SKM-1 treated with dmso at 0.1 percent for 144 hours (cell line): ENCODE results near the gene SON.
"Not testable (repeated sequence)": the region's sequence is repeated elsewhere in the genome, so short reads cannot be mapped to it uniquely, and the experiment has no call there.

ENCODE experiments used
- DNase-seq: peaks from one replicate; lab custom pipeline; 2025; ENCODE audit not compliant: unreplicated experiment; lab: John Stamatoyannopoulos, UW

The SON gene

DNA sequence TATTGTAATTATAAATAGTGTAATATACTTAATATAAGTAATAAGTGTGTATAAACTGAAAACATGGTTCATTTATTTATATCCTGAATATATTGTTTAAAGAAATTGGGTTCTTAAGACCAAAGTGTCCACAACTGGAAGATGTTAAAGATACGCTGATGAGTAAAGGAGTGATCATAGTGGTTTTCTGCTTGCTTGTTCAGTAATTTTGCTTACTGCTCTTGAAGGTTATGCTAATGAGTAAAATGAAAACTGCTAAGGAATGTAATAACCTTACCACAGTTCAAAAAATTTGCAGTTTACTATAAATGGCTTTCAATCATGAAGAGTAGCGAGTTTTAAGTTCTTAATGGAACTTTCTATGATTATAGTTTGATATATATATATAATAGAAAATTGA, 23.7 kb downstream of the SON start:
- DNase-seq = no peak

DNA sequence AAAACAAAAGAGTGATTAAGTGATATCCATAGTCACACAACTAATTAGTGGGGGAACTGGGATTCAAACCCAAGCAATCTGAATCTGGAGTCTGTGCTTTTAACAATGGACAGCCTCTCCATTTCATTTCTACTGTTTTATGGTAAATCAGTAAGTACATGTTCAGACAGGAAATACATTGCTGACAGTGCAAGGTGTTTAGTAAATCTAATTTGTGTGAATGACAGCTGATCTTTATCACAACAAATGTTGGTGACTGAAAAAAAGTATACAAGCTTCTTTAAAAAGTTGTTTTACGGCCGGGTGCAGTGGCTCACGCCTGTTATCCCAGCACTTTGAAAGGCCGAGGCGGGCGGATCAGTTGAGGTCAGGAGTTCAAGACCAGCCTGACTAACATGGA, 25.1 kb downstream of the SON start:
- DNase-seq = no peak

DNA sequence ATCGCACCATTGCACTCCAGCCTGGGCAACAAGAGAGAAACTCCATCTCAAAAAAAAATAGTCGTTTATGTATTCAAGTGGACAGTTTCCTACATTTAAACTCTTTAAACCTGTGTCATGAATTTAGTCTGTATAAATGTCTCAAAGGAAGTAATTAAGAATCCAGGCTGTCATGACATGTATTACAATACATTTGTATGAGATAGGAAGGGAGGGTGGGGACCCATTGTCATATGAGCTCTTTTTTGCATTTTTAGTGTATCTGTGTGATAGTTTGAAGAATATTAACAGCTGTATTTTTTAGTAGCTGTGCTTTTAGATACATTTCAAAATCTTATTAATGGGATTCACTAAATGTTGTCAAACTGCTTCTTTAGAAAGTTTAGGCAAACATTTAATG, 25.6 kb downstream of the SON start:
- DNase-seq = no peak

DNA sequence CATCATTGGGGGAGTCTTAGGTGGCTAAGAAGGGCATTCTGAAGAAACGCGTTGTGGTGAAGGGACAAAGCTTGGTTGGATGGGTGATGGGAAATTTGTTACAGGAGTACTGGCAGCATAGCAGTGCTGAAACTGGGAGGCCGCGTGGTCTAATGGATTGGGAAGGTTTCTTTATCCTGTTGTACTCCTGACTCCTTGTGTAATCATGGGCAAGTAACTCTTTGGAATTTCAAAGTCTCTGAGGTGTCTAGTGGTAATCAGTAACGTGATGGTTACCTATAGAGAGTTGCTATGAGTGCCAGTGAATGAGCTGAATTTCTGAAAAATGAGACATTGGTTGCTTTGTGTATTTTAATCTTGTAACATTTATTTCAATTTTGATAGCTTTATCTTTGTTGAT, 27.2 kb downstream of the SON start:
- DNase-seq = no peak

DNA sequence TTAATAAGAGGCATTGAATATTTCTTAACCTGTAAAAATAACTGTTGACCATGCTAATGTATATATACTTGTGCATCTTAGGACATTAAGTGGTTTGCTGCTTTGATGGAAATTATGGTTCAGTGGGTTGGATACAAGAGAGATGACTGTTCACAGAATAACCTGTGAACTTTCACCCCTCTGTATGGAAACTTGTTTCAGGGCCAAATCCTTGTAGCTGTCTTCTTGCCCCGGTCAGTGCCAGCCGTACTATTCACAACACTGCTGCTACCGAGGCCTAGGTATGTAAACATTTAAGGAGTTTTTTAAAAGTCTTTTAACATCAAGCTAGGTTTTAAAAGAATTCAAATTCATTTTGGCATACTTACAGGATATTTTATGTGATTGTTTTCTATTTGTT, 29.5 kb downstream of the SON start:
- DNase-seq = no peak

DNA sequence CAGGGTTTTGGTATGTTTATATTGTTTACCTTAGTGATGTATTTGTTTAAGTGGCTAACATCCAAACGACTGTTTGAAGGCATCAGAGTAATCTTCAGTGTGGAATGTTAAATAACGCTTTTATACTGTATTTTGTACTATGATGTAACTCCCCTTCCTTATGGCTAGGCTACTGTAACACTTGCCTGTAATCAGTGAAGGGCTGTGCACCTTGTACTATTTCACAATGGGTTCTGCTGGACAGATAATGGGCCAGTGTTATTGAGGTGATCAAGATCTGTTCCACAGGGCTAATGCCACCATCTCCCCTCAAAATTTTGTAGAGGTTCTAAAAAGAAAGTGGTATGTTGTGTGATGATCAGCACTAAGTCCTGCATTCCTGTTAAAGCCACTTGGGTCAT, 33.9 kb downstream of the SON start:
- not testable (repeated sequence) for DNase-seq

DNA sequence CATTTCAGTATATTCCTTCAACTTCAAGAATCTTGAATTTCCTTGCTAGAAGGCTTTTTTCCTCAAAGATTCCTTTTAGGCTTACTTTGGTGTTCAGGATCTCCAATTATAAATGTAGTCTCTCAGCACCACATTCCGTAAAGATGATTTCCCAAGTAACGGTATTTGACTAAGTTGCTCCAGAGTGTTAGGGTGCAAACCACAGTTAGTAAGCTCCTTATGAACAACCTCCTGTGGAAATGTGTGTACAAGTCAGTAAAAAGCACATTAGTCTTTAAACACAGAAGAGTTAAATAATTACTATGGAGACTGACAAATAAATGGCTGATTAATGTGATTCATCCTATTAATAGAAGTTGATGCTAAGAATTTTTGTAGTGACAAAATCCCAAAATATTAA, 35.4 kb downstream of the SON start:
- no peak for DNase-seq

DNA sequence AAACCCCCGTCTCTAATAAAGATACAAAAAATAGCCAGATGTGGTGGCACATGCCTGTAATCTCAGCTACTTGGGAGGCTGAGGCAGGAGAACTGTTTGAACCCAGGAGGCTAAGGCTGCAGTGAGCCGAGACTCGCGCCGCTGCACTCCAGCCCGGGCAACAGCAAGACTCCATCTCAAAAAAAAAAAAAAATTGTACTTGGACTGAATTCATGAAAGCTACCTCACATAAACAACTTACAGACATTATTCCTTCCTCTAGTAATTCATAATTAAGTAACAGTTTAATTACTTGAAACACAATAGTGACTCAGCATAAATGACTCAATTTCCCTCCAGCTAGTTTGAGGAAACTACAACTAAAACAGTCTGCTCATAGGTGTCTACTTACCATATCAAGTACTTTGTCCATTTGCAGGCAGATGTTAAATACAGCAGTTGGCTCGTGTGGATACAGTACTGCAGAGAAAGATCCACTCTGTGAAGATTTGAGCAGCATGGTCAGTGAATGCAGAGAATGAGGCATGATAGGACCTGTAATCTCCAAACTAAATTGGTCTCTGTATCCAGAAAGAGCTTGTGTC, 36.2 kb downstream of the SON start:
- DNase-seq = peak; percentile 17

DNA sequence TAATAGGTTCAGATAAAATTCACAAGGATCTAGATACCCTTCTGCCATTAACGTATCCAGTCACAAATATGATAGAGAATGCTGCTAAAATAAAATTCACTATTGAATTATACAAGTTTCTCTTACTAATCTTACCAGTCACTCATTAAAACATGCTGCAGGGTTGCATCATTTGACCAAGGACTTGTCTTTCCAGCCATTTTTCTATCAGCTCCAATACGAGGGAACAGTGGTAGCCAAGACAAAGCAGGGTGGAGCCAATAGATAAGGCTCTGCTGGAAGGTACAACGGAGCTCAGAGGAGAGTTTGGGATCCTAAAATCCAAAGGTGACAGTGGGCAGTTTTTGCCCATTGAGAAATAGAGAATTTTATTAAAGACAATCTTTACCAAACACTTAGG, 41.6 kb downstream of the SON start:
- DNase-seq = no peak

DNA sequence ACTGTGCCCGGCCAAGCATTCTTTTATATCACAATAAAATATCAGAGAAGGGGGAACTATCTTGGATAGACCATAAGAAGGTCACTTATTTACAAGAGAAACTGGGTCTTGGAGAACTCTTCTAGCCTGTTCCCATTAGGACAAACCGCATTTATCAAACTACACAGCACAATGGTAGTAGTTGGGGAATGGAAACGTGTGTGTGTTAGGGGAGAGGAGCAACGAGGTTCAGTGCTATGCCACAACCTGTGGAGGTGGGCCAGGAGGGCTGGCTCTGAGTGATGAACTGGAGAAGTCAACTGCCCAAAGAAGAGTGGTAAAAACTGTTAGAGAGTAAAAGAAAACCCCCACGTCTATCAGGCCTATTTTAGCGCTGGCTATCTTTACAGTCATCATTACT, 44.1 kb downstream of the SON start:
- no peak for DNase-seq

DNA sequence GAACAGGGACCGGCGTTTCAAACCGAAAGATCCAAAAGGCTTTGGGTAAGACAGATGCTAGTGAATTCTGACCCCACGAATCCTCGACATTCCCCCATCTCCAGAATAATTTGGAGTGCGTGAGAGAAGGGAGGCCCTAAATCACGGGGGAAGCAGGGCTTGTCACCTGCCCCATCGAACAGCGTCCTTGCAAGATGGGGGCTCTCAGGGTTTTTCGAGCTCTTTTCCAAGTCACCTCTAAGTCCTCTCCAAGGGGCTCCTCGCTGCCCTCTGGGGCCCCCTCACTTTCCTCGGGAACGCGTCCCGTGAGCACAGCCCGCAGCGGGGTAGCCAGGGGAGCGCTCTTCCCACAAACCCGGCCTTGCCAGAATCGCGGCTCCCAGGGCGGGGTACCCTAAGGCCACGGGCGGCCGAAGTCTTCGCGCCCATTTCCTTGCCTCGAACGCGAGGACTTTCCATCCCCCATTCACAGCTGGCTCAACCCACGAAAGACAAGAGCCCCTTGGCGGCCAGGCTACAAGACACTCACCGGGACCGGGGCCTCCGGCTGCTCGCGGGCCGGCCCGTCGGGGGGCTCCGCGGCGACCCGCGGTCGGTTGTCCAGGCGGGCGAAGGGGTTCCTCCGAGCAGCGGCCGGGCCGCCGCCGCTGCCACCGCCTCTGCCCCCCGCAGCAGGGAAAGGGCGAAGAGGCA, 45.1 kb downstream of the SON start:
- DNase-seq = no peak

DNA sequence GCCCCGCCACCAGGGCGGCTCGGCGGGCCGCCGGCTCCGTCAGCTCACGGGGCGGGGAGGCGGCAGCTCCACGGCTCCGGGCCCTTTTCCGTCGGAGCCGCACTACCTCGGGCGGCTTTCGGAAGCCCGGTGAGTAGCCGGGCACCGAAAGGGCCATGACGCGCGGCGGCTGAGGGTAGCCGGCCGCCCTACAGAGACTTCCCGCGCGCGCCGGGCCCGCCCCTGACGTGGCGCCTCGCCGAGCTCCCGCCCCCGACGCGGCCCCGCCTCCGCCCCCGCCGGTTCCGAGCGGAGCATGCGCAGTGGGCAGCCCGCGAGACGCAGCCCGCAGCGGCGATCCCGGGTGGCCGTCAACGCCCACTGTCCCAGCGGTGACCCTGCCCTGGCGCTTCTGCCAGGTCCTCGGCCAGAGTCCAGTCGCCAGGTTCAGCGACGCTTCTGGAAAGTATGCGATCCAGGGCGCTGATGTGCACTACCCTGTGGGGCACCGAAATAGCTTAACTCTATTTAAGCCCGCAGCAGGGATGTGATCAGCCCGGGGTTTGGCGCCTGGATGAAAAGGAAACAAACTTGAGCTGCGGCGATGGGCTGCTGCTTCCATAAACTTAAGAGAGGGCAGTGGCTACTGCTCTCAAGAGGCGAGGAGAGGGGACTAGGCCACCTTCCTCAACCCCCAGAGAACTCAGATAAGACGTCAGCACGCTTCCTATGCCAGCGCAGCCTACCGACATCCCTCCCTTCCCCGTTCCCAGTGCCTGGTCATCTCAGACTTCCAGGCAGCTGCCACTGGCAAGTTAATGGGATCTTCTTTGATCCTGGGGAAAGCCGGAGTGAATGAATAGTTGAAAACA, 45.9 kb downstream of the SON start, which contains the start of gene DONSON:
DONSON (minus strand) TSS at position 200 of the 851 bp plus-strand sequence; CDS start at position 157, 43 bp downstream.
- peak; percentile 73 for DNase-seq

DNA sequence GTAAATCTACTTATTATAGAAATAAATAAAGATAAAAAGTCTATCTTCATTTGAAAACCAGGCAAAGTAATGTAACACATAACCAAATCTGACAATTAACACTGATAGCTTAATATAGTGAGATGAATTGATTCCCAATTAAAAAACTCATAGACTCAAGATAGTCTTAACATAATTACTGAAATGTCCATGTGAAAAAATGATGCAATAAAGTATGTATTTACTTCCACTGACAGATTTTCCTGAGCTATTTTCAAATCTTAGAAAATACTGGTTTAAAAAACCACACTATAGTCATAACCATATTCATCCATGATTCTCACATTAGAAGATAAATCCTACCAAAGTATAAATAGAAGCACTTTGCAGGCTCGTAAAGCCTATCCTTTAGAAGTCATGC, 55.2 kb downstream of the SON start:
- no peak for DNase-seq

DNA sequence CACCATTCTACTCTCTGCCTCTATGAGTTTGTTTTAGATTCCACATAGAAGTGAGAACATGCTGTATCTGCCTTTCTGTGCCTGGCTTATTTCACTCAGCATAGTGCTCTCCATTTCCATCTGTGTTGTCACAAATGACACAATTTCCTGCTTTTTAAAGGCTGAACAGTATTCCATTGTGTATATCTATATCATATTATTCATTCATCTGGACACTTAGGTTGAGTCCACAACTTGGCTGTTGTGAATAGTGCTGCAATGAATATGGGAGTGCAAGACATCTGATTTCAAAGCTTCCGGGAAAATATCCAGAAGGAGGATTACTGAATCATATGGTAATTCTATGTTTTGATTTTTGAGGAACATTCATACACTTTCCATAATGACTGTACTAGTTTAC, 65.7 kb downstream of the SON start:
- DNase-seq = no peak

DNA sequence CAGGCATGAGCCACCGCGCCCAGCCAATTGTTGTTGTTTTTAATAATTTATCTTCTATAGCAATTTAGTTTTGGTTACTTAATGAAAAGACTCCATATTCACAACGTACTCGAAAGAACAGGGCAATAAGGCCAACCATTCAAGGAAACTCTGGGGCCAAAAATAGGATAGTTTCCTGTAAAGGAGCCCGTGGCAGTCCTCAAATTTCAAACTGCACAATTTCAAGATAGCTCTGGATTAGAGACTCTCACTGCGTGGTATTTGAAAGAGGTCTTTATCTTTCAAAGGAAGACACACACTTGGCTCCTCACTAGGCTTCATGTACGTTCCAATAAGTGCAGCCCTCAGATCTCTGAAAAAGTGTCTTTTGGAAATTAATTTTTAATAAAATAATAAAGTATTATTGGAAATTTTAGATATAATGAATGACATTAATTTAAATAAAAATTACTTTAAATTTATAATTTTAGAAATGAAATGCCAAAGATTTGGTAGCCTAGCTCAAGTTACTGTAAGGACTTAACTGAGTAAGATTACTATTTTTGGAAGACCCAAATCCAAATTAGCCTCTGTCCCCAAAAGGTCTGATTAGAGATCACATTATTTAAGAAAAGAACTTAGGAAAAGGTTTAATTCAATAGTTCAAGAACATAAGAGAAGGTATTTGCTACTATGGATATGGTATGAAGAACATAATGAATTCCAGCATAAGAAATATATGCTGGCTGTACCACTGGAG, 68.3 kb downstream of the SON start:
- DNase-seq = no peak

DNA sequence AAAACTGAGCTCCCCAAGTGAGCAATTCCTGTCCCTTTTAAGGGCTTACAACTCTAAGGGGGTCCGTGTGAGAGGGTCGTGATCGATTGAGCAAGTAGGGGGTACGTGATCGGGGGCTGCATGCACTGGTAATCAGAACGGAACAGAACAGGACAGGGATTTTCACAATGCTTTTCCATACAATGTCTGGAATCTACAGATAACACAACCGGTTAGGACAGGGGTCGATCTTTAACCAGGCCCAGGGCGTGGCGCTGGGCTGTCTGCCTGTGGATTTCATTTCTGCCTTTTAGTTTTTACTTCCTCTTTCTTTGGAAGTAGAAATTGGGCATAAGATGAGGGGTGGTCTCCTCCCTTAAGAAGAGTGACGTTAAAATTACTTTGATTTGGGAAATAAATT, 74.7 kb downstream of the SON start:
- DNase-seq = not testable (repeated sequence)

DNA sequence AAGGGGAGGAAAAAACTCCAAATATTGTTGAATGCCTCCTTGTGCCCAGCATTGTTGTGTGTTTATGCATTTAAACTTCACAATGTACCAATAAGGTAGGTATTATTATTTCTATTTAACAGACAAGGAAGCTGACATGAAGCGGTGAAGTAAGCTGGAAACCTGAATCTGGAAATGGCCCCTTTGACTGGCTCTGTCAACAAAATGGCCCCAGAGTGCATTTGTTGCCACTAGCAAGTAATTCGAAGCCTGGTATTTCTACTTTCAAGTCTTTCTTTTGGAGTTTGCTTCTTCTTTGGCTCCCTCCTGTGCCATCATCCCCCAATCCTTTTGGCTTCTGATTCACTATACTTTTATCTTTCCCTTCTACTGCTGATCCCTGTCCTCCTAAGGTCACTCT, 75.6 kb downstream of the SON start:
- no peak for DNase-seq

DNA sequence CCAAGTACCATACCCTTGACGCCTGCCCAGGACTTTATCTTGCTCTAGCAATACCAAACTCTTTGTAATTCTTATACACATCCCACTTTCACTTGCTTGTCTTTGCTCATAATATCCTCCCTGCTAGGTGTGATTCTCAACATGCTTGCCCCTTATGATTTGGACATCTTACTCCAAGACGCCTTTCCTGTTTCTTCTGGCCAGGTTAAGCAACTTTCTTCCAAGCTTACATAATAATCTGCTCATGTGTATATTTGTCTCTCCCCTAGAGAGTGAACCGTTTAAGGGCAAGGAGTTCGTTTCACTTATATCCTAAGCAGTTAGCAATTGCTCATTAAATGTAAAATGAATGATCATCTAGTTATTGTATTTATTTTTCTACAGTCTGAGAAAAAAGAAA, 76.9 kb downstream of the SON start:
- DNase-seq = peak; percentile 73

DNA sequence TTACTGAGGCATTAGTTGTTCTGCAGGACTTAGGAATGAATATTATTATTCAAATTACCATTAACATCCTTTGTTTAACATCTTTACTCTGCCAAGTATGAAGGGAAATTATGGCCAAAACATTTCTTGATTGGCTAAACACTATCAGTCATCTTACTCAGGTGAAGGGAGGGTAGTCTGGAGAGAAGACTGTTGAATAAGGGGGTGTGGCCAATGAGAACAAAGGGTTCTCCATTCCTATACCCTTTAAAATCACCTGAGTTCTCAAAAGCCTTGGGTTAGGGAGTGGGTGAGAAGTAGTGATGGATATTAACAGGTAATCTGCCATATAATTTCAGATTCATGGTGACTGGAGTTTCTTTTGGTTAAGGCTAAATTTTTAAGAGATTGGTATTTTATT, 79.4 kb downstream of the SON start:
- DNase-seq = no peak

DNA sequence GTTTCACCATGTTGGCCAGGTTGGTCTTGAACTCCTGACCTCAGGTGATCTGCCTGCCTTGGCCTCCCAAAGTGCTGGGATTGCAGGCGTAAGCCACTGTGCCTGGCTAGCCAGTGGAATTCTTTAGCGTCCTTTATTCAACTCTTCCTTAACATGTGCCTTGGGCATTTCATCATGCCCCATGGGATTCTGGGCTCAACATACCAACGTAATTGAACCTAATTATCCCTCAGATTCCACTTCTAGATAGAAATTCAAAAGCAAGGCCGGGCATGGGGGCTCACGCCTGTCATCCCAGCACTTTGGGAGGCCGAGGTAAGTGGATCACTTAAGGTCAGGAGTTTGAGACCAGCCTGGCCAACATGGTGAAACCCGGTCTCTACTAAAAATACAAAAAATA, 83.3 kb downstream of the SON start:
- not testable (repeated sequence) for DNase-seq
